CD4-positive, alpha-beta T cell (primary cell): ENCODE results near the gene PCSK2. TPM values are rescaled to one million over a fixed set of nuclear protein-coding genes. Genes with fewer than 3 reads are reported as not detected.

Experiments used
- ATAC-seq: fragments of 200-7000 bp; cut with Tn5 transposase; one replicate; pipeline ENCODE4 v1.10.0; 2022; ENCODE audit warnings: mild to moderate bottlenecking; ENCODE audit not compliant: poor library complexity
- CTCF ChIA-PET: fragments of 350-600 bp; sonication (Branson Sonifier 250); formaldehyde crosslinking; loops from one replicate; lab custom pipeline; 2021; ENCODE audit warnings: antibody characterized with exemption, inconsistent platforms; lab: Charles Lee
- POLR2A ChIA-PET: fragments of 350-600 bp; sonication (Branson Sonifier 250); formaldehyde crosslinking; loops from one replicate; lab custom pipeline; 2021; ENCODE audit warnings: antibody characterized with exemption, inconsistent platforms; lab: Charles Lee
- DNase-seq, 14 experiments: peaks; one replicate each; pipeline ENCODE4 v3.0.0-alpha.2; 2013 to 2020; ENCODE audit warnings: mixed read lengths in 2 of 14
- H3K27ac ChIP-seq, 2 donors: one replicate each; pipeline versions ENCODE4 v1.5.1 to v1.7.0; 2013; ENCODE audit warnings: low read length in 2 of 2, low read depth in 1 of 2, mild to moderate bottlenecking in 1 of 2
- H3K27me3 ChIP-seq, 2 experiments: 1 replicate in 1 of 2; 2 replicates in 1 of 2; pipeline versions ENCODE4 v1.6.1 to v1.7.0; 2013; ENCODE audit warnings: low read length in 2 of 2, control low read depth in 1 of 2, mild to moderate bottlenecking in 1 of 2, moderate library complexity in 1 of 2; ENCODE audit not compliant: insufficient read depth in 2 of 2, control insufficient read depth in 1 of 2
- H3K36me3 ChIP-seq: one replicate; pipeline ENCODE4 v1.6.1; 2013; ENCODE audit warnings: low read length, control low read depth; ENCODE audit not compliant: insufficient read depth
- H3K4me1 ChIP-seq: one replicate; pipeline ENCODE4 v1.6.1; 2013; ENCODE audit warnings: low read length, control low read depth; ENCODE audit not compliant: insufficient read depth
- H3K4me3 ChIP-seq: one replicate; pipeline ENCODE4 v1.5.1; 2013; ENCODE audit warnings: mild to moderate bottlenecking, low read length, moderate library complexity
- H3K9me3 ChIP-seq, 2 experiments: 1 replicate in 1 of 2; 2 replicates in 1 of 2; pipeline versions ENCODE4 v1.6.1 to v1.7.0; 2013; ENCODE audit warnings: low read length in 2 of 2, mild to moderate bottlenecking in 2 of 2, control low read depth in 1 of 2, moderate library complexity in 1 of 2; ENCODE audit not compliant: control insufficient read depth in 1 of 2, insufficient read depth in 1 of 2
- H3K27ac Mint-ChIP-seq: one replicate; pipeline ENCODE4 v1.8.0; 2020; ENCODE audit warnings: mixed read lengths
- H3K27me3 Mint-ChIP-seq: one replicate; pipeline ENCODE4 v1.8.0; 2021; ENCODE audit warnings: mixed read lengths
- H3K36me3 Mint-ChIP-seq: one replicate; pipeline ENCODE4 v1.8.0; 2021; ENCODE audit warnings: low read depth, mixed read lengths
- H3K4me1 Mint-ChIP-seq: one replicate; pipeline ENCODE4 v1.8.0; 2021; ENCODE audit warnings: low read depth, mixed read lengths
- H3K4me3 Mint-ChIP-seq: one replicate; pipeline ENCODE4 v1.8.0; 2020; ENCODE audit warnings: mild to moderate bottlenecking, mixed read lengths
- H3K9me3 Mint-ChIP-seq: one replicate; pipeline ENCODE4 v1.8.0; 2020; ENCODE audit warnings: mixed read lengths
- CTCF ChIP-seq: fragments of 200-600 bp; IDR thresholded peaks from one replicate; pipeline ENCODE4 v1.8.0; 2022; ENCODE audit warnings: antibody characterized with exemption, mild to moderate bottlenecking
- intact Hi-C, 2 experiments: fragments of 100-400 bp; cut with DNase I in 1 of 2; cut with micrococcal nuclease in 1 of 2; formaldehyde crosslinking; loops; one replicate each; pipeline versions ENCODE4 v1.15.1 to v1.9.0; 2023 to 2025; cut with DNase I, micrococcal nuclease
- total RNA-seq, 174 experiments: library from RNA in 2 of 174; stranded (reverse) in 2 of 174; gene quantifications; one replicate each; pipeline ENCODE4 v1.2.3 and lab custom pipeline; 2021 to 2026

Gene PCSK2
- total RNA-seq, 2 experiments from 2014 or later: not detected

DNA sequence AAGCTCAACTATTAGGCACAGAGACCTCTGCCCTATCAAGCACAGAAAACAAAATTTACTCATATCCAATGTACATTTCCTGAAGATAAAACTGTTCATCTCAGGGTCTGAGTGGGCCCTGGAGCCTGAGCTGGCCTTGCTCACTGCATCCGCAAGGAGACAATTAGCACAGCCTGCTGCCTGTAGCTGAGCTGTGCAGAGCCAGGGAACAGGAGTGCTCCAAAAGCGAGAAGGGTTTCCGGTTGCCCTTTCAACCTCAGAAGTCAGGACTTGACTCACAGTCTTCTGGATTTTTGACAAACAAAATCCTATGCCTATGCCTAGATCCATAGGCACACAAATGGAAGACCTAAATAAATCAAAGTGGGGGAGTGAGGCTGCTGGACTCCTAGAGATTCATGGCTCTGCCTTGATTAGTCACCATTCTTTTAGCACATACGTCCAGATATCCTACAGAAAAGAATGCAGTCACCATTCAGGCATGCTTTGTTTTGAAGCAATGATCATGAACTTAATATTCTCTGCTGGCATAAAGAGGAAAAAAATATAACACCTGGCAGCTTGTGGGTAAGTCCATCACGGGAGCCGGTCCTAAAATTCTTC, 230.8 kb downstream of the PCSK2 start:
- DNase-seq (no peak), ATAC-seq (no peak)
- ChIA-PET POLR2A (no interaction called here), CTCF (no interaction called here)
- no peak overlapping the region for H3K27ac ChIP-seq
- TF ChIP-seq CTCF: no peak
- no peaks in the 10 kb centered on the region for H3K36me3 ChIP-seq
- H3K4me3 ChIP-seq: no peak overlapping the region
- Mint-ChIP-seq H3K27me3 (peaks cover 36% of the 10 kb centered on the region), H3K36me3 (no peaks in the 10 kb centered on the region), H3K27ac (no peak overlapping the region), H3K4me3 (no peak overlapping the region), H3K4me1 (no peaks in the 10 kb centered on the region), H3K9me3 (no peaks in the 10 kb centered on the region)
- no peaks in the 10 kb centered on the region for H3K9me3 ChIP-seq
- intact Hi-C loops: no loop called here
- peaks cover 8 to 13% of the 10 kb centered on the region in 2 experiments for H3K27me3 ChIP-seq
- no peaks in the 10 kb centered on the region for H3K4me1 ChIP-seq

DNA sequence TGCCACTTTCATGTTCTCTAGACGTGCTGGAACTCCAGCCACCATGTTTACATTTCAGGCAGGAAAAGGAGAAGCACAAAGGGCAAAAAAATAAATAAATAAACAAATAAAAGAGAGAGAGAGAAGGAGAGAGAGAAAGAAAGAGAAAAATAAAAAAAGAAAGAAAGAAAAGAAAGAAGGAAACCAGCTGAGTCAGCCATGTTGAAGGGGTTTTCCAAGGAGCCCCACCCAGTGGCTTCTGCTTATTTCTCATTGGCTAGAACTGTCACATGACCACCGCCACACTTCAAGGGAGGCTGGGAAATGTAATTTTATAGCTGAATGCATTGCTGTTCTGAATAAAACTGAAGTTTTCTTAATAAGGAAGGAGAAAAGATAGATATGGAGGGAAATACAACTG, 233.3 kb downstream of the PCSK2 start:
- Histone ChIP-seq H3K4me3 (no peak overlapping the region), H3K27ac (no peak overlapping the region), H3K4me1 (no peaks in the 10 kb centered on the region), H3K36me3 (no peaks in the 10 kb centered on the region), H3K9me3 (no peaks in the 10 kb centered on the region), H3K27me3 (peaks cover 4 to 11% of the 10 kb centered on the region in 2 experiments)
- ChIA-PET CTCF (no interaction called here), POLR2A (interaction anchor here (1.0 kb wide), 1 partner anchor 12 kb away, joined by 3 read pairs; no protein-coding TSS in a partner anchor)
- no peak overlapping the region for H3K4me3 Mint-ChIP-seq
- H3K27me3 Mint-ChIP-seq: peaks cover 23% of the 10 kb centered on the region
- DNase-seq: peak in 2 of 14 experiments; percentile 1 to 7
- no peak for TF ChIP-seq CTCF
- no peak overlapping the region for H3K27ac Mint-ChIP-seq
- no peaks in the 10 kb centered on the region for H3K4me1 Mint-ChIP-seq
- H3K36me3 Mint-ChIP-seq: no peaks in the 10 kb centered on the region
- no peaks in the 10 kb centered on the region for H3K9me3 Mint-ChIP-seq
- no peak for ATAC-seq
- intact Hi-C loops: no loop called here

DNA sequence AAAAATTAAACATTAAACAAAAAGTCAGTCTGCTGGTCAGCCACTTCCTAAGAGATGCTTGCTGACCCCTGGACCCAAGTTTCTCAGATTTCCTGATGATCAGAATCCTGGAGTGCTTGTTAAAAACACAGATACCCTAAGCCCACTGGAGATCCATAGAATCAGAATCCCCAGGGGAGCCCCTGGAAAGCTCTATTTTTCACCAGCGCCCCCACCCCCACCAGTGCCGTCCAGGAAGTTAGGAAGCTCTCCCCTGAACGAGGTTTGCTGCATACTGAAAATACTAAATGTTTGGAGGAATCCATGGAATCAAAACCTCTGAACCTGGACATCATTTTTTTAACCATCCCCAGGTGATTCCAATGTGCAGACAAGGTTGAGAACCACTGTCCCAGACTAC, 235.1 kb downstream of the PCSK2 start:
- DNase-seq: no peak
- no peak for ATAC-seq
- H3K4me3 ChIP-seq: no peak overlapping the region
- Mint-ChIP-seq H3K27ac (no peak overlapping the region), H3K36me3 (no peaks in the 10 kb centered on the region), H3K4me3 (no peak overlapping the region), H3K4me1 (no peaks in the 10 kb centered on the region), H3K27me3 (peaks cover 13% of the 10 kb centered on the region), H3K9me3 (no peaks in the 10 kb centered on the region)
- ChIA-PET CTCF (no interaction called here), POLR2A (no interaction called here)
- no peaks in the 10 kb centered on the region for H3K9me3 ChIP-seq
- H3K4me1 ChIP-seq: no peaks in the 10 kb centered on the region
- TF ChIP-seq CTCF: no peak
- no peaks in the 10 kb centered on the region for H3K36me3 ChIP-seq
- peaks cover 4 to 7% of the 10 kb centered on the region in 2 experiments for H3K27me3 ChIP-seq
- intact Hi-C loops: no loop called here
- no peak overlapping the region for H3K27ac ChIP-seq
